ENCODE measurements around the gene OGFR.

OGFR gene

DNA sequence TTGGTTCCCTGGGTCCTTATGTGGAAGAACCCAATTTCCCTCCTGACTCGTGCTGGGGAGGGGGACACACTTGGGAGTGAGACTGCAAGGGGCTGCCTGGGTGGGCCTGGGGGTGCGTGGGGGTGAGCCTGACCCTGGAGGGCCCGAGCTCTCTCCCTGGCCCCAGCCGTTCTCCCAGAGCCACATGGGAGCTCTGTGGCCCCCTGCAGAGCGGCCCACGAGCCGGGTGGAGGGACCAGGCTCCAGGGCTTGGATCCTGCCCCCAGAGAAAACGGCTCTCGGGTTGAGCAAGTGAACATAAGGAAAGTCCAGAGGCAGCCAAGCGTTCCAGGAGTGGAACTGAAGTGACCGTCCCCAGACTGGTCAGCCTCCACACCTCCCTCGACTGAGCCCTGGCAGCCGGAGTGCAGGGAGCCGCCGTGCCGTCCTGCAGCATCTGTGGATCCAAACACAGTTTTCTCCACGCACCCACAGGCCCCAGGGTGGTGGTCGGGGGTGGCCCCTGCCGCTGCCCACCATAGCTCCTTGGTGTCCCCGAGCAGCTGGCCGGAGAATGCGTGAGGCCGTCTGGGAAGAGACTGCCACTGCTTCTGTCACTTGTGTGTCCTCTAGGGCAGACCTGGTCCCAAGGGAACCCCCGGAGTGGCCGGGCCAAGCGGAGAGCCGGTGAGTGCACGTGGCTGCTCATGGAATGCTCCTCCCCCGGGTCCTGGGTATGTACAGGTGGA lies 22.8 kb downstream of the OGFR start:
- no peak for DNase-seq

DNA sequence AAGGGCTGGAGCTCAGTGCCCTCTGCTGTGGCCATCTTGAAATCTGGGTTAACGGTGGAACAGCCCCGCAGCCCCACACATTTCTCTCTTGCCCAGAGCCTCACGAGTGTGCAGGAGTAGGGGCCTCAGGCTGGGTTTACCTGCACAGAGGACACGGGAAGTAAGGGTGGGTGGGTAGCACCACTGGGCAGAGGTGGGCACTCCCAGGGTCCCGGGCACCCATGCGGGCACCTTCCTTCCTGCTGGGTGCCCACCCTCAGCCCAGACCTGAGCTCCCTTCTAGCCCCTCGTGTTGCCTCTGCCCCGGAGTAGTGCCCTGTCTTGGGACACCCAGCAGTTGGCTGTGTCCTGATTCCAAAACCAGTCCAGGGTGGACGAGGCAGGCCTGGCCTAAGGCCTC lies 23.4 kb downstream of the OGFR start:
- DNase-seq = no peak

DNA sequence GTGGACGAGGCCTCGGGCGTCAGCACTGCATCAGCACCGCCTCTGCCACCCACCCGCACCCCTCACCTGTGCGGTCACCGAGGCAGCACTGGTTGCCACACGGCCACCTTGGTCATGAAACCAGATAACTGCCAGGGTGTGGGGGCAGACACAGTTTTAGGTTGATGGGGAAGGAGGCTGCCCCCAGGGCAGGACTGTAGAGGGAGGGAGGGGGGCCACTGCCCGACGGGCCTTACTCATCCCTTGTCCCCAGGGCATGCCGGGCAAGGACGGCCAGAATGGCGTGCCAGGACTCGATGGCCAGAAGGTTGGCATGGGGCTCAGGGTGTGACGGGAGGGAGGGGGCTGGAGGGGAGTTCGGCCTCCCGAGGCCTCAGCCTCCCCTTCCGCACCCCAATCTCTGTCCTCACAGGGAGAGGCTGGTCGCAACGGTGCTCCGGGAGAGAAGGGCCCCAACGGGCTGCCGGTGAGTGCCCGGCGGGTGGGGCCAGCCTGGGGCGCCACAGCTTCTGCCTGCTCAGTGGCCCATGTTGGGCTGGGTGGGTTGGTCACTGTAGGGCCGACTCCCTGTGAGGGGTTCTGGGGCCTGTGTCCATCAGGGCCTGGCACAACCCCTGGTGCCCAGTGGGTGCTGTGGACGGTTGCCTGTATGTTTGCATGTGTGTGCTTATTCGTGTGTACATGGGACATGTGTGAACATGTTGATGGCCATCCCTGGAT lies 24.0 kb downstream of the OGFR start:
- DNase-seq = no peak

DNA sequence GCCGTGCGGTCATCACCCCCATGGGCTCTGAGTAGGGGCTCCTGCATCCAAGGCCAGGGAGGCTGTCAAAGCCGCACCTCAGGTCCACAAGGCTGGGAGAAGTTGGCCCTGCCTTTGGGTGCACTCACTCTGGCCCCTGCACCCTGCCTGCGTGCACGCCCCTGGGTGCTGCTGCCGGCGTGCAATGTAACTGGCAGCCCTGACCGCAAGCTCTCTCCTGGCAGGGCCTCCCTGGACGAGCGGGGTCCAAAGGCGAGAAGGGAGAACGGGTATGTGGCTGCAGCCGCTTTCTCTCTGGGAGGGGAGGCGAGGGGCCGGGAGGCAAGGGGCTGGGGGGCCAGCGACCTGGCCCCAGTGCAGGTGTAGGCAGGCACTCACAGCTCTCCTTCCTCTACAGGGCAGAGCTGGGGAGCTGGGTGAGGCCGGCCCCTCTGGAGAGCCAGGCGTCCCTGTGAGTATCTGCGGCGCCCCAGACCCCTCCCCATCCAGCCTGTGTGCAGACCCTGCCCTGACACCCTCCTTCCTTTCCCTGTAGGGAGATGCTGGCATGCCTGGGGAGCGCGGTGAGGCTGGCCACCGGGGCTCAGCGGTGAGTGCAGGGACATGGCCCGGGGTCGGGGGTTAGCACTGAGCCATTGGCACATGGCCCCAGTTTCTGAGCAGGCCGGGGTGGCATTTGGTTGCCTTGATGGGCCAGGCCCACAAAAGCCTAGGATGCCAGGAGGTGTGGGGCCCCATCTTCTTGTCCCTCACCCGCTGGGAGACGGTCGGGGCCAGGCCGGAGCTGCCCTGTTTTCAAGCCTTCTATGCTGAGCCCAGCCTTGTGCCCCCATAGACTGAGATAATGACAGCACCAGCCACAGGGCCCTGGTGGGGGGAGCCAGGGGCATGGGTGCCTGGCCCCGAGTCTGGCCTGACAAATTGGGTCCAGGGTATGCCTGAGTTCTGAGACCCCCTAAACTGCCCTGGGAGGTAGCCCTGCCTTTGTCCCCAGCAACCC lies 24.9 kb downstream of the OGFR start:
- DNase-seq = no peak

DNA sequence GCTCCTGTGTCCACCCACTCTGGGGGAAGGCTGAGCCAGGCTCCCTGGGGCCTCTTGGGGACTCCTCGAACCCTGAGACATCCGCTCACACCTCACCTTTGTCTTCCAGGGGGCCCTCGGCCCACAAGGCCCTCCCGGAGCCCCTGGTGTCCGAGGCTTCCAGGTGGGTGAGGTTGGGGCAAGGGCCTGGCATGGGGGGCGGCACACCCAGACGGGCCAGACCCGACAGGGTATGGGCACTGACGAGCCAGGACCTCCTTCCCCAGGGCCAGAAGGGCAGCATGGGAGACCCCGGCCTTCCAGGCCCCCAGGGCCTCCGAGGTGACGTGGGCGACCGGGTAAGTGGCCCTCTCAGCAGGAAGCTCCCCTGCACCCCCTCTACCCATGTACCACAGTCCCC lies 25.6 kb downstream of the OGFR start:
- DNase-seq = no peak

DNA sequence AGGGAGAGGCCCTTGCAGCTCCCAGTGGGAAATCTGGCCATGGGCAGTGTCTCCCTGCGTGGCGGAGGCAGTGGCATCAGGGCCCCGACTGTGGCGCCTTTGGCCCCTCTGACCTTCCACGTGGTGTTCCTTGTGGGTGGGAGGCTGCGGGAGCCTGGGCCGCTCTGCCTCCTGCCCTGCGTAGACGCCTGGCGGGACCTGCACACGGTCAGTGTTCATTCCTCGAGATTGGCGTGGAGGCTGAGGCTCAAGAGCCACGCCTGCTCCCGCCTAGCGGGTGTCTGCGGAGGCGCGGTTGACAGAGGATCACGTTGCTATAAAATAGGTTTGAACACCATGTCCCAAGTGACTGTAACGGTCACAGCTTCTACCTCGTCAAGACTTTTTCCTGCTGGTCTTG lies 26.2 kb downstream of the OGFR start:
- no peak for DNase-seq

DNA sequence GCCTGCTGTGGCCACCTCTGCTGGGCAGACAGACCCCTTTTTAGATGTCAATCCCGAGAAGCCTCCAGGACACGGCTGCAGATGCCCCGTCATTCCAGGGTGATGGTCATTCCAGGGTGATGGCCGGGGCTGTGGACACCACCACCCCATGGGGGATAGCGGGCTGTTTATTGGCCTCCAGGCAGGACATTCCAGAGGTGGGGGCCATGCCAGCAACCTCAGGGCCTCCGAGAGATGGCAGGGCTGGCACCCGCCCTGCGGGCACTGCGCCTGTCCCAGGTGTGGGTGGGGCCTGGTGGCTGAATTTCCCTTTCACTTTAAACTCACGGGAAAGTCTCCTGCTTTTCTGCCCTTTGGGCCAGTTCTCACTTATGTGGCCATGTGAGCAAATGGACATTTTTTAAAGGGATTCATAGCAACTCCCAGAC lies 26.7 kb downstream of the OGFR start:
- no peak for DNase-seq

DNA sequence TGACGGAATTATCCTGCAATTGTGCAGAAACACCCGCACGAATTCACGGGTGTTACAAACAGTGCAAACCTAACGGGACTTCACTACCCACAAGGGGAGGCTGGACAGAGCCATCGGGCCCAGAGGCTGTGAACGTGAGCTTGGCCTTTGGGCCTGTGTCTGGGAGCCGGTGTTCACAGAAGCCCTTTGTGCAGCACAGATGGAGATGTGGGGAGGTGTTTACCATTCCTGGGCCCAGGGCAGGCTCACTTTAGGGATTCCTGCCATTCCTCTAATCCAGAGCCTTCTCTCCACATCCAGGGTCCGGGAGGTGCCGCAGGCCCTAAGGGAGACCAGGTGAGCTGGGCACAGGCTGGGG lies 27.2 kb downstream of the OGFR start:
- DNase-seq = no peak

DNA sequence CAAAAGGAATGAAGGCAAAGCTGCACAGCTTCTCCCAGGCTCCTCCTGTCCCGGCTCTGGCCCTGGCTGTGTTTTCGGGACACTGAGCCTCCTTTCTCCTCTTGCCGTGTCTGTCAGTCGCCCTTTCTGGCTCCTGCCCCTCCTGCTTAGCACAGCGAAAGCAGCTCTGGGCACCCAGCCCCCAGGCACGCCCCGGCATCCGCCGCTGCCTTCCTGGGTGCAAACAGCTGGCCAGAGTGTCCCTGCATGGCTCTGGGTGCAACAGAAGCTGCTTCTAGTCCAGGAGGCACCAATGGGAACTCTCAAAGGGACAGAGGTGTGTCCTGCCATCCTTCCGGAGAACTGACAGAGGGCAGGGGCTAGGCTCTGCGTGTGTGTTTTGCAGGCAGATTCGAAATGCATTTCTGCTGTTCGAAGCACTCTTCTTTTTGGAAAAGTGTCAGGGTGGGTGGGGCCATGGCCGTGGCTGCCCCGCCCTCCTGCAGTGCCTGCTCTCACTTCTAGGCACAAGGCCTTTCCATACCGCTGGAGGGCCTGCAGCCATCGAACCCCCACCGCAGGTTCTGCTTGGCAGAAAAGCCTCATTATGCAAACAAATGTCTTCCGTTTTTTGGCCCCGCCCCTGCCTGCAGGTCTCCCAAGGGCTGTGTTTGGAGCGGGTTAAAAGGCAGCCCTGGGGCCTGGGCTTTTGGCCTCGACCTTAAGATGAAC lies 27.7 kb downstream of the OGFR start:
- peak; percentile 30 for DNase-seq

DNA sequence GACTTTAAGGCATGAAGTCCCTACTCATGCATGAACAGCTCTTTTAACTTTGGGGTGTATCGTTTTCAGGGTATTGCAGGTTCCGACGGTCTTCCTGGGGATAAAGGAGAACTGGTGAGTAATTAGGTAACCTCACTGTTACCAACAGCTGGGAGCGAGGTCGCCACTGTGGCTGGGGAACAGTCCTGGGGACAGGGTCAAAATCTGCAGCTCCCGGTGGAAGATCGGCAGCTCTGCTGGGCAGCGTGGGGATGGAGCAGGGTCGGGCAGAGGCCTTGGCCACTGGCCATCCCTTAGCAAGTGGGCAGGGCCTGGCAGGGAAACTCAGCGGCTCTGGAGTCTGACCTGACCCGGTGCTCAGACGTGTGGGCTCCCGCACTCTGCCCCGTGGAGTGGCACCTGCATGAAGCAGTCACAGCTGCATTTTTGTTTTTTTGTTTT lies 28.3 kb downstream of the OGFR start:
- DNase-seq = no peak

DNA sequence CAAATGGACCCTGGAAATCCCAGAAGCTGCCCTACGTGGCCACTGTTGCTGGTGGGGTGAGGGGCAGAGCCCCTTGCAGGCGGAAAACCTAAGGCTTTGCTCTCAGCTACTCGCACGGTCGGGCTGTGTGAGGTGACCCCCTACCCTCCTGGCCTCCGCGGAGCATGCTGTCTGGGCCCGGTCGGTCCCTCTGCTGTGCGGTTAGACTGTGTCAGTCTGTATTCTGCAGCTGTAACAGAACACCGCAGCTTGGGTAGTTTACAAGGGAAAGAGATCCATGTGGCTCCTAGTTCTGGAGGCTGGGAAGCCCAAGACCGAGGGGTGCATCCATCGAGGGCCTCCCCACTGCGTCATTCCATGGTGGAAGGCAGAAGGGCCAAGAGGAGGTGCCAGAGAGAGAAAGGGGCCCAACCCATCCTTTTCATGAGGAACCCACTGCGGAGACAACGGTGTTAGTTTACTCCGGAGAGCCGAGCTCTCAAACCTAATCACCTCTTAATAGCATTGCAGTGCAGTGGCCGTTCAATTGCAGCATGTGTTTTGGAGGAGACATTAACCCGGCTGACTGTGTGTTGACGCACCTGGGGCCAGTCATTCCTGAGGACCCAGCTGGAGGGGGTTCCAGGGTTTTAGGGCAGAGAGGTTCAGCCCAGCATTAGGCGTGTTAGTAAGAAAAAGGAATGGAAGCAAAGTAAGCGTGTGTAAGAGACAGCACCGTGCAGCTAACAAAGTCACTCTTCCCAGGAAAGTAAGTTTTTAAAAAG lies 30.5 kb downstream of the OGFR start:
- no peak for DNase-seq

DNA sequence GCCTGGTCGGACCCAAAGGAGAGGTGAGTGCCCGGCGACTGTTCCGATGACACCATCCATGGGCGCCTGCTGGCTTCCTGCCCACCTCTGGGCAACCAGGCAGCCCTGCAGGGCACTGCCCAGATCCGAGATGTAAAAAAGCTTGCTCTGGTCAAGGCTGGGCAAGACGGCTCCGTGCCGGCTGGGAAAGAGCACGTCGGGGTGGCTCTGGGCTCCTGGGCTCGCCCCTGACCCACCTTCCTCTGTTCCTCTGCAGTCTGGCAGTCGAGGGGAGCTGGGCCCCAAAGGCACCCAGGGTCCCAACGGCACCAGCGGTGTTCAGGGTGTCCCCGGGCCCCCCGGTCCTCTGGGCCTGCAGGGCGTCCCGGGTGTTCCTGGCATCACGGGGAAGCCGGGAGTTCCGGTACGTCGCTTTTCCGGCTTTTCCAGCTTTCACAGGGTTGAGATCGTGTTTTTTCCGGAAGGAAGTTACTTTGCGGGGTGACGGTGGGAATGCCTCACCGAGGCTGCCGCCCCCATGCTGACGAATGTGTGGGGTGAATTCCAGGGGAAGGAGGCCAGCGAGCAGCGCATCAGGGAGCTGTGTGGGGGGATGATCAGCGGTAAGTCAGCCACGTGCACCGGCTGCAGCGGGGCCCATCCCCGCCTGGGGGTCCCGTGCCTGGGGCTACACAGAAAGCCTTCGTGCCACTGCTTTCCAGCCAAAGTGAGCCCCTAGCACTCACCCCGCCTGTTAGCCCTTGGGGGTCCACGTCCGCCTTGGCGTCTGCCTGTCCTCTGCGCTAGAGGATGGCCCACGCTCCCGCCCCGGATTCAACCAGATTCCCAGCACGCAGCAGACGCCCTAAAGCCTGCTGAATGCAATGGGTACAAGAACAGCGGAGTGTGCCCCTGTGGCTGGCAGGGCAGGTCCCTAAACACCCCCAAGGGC lies 31.6 kb downstream of the OGFR start:
- no peak for DNase-seq

DNA sequence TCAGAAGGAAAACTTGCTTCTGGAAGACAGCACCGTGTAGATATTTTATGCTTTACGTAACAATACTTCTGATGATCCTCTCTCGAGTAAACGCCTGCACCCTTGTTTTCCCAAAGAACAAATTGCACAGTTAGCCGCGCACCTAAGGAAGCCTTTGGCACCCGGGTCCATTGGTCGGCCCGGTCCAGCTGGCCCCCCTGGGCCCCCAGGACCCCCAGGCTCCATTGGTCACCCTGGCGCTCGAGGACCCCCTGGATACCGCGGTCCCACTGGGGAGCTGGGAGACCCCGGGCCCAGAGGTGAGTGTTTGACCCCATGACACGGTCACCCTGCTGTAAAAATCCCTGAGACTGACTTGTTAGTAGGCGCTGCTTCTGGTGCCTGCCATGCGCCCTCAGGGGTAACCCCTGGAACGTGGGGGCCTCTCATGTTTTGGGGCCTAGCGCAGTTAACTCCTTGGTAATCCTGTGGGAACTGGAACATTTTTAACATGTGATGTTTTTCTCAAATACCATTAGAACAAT lies 32.4 kb downstream of the OGFR start:
- no peak for DNase-seq

DNA sequence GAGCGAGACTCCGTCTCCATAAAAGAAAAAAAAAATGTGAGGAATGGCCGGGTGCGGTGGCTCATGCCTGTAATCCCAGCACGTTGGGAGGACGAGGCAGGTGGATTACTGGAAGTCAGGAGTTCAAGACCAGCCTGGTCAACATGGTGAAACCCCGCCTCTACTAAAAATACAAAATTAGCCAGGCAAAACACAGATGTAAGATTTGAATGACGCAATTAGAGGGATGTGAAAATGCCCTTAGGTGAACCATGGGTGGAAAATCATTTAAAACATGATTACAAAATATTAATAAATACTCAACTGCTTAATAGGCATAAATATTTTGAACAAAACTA lies 33.1 kb downstream of the OGFR start:
- no peak for DNase-seq

DNA sequence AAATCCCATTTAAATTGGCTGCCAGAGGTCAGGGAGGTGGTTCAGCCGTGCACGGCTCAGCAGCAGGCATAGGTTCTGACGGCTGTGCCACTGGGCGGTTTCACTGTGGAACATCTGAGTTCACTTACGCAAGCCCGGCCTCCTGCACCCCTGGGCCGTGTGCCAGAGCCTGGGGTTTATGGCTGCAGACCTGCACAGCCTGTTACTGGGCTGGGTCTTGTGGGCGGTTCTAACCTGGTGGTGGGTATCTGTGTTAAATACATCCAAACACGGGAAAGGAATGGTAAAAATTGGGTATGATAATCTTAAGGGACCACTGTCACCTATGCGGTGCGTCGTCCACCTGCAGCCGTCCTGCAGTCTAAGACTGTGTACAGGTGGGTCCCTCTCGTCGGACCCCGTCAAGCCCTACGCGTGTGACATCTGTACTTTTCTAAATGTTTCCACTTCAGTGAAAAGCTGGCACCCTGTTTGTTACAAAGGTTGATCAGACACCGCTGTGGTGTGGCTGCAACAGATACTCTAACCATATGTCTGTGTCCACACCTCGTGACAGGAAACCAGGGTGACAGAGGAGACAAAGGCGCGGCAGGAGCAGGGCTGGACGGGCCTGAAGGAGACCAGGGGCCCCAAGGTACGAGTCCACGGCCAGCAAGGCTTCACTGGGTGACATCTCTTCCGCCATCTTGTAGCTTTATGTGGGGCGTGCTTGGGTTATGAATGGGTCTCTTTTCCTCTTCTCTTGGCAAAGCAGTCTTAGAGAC lies 33.7 kb downstream of the OGFR start:
- DNase-seq = no peak

DNA sequence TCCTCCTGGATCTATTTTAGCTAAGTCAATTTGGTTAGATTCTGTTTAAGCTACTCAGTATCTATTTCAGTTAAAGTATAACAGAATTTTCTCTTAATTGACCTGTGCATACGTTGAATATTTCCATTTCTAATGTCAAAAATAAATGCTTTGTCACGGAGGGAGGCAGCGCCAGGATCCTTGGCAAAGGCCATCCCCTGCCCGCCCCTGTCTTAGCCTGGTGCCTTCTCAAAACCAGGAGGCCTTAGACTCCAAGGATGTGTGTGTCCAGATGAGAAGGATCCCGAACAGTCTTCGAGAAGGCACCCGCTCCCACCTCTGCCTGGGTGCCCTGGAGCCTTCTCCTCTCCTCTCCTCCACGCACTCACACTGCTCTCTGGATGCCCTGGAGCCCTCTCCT lies 34.6 kb downstream of the OGFR start:
- DNase-seq = no peak

DNA sequence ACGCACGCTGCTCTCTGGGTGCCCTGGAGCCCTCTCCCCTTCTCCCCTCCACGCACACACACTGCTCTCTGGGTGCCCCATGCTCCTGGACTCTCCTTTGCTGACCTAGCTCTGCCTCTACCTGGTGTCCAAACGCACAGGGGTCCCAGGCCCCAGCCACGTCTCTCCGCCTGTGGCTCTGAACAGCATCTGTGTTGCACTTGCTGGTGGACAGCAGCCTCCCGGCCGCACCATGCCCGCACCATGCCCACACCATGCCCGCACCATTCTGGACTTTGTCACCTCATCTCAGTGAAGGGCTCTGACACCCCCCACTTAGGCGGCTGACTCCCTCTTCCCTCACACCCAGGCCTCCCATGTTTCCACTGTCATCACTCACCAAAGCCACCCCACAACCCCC lies 35.2 kb downstream of the OGFR start:
- DNase-seq = no peak

DNA sequence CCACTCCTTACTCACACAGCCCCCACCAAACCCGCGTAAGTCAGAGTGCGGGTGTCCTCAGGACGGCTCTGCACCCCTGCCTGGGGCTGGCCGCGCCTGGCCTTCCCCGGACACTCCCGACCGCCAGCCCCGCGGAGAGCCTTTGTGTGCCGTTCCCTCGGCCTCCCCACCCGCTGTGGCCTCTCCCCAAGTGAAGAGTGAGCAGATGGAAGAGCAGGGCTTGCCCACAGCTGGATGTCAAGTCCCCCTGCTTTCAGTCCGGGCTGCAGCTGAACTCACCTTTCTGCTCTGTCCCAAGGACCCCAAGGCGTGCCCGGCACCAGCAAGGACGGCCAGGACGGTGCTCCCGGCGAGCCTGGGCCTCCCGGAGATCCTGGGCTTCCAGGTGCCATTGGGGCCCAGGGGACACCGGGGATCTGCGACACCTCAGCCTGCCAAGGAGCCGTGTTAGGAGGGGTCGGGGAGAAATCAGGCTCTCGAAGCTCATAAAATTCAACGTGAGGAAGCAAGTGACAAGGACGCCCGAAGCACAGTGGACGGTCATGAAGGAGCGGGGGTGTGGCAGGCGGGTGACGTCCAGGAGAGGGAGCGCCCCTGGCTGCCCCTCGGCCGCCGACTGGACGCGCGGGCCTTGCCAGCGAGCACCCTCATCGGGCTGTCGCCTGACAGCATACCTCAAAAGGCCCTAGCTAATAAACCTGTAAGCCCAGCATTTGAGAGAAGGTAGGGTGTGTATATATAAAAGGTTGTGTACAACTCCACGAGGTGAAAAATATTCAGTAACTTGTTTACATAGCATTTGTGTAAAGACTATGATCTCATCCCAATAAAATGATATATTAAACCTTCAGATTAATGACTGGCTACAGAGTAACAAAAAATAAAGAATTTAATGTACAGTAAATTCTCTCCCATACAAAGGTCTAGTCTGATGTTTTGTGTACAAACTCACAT lies 35.9 kb downstream of the OGFR start:
- no peak for DNase-seq
